Stomach (tissue), 9 donors: ENCODE data around the gene GADD45G. TPM values are rescaled to one million over a fixed set of nuclear protein-coding genes. Genes with fewer than 3 reads are reported as not detected.
A peak's percentile ranks its signal among the peaks of the same experiment; 100 is the strongest.

Source experiments
- DNase-seq, 2 donors: peaks; one replicate each; pipeline versions ENCODE4 v3.0.0 to v3.0.0-alpha.2; 2013 to 2019
- H3K27ac ChIP-seq, 5 donors: fragments of 200-600 bp in 4 of 5; sonication (generic) in 4 of 5; one replicate each; pipeline ENCODE4 v1.5.1; 2013 to 2019; ENCODE audit warnings: mild to moderate bottlenecking in 1 of 5, moderate library complexity in 1 of 5
- H3K27me3 ChIP-seq, 3 donors: fragments of 200-600 bp; sonication (generic); one replicate each; pipeline ENCODE4 v1.5.1; 2017 to 2019; ENCODE audit warnings: mixed run types in 1 of 3
- H3K36me3 ChIP-seq, 4 donors: fragments of 200-600 bp; sonication (generic); 1 replicate in 3 of 4; 2 replicates in 1 of 4; pipeline ENCODE4 v1.5.1; 2016 to 2019
- H3K4me1 ChIP-seq, 4 donors: fragments of 200-600 bp; sonication (generic); one replicate each; pipeline ENCODE4 v1.5.1; 2016 to 2019
- H3K4me3 ChIP-seq, 4 donors: fragments of 200-600 bp; sonication (generic) in 3 of 4; one replicate each; pipeline ENCODE4 v1.5.1; 2016 to 2019; ENCODE audit warnings: mild to moderate bottlenecking in 1 of 4
- H3K9me3 ChIP-seq, 4 donors: fragments of 200-600 bp; sonication (generic); one replicate each; pipeline ENCODE4 v1.5.1; 2016 to 2019
- EP300 ChIP-seq: sonication (generic); formaldehyde crosslinking; IDR thresholded peaks from one replicate; pipeline ENCODE4 v1.6.1; 2017; ENCODE audit warnings: antibody characterized with exemption
- POLR2A ChIP-seq, 4 donors: fragments of 450-650 bp; IDR thresholded peaks; one replicate each; pipeline ENCODE4 v1.6.1; 2016; ENCODE audit warnings: antibody characterized with exemption in 4 of 4, control low read depth in 2 of 4, mild to moderate bottlenecking in 1 of 4, moderate library complexity in 1 of 4
- POLR2AphosphoS5 ChIP-seq, 3 donors: sonication (generic); formaldehyde crosslinking; IDR thresholded peaks; one replicate each; pipeline ENCODE4 v1.6.1; 2016; ENCODE audit warnings: antibody characterized with exemption in 3 of 3
- WGBS, 5 donors: extraction: QIAGEN DNeasy Blood & Tissue Kit in 3 of 5; methylation state at CpG; one replicate each; pipeline versions ENCODE4 v1.1.5 to v1.1.7; 2013 to 2018; 5-methylcytosine and 5-hydroxymethylcytosine counted together
- intact Hi-C: fragments of 100-400 bp; cut with DNase I; formaldehyde crosslinking; loops from one replicate; pipeline ENCODE4 v1.15.1; 2023; ENCODE audit warnings: low total_unique reads
- polyA plus RNA-seq, 3 donors: library from polyadenylated mRNA; stranded (reverse); fragments of 200-250 nt; gene quantifications; one replicate each; pipeline ENCODE4 v1.2.3, GENCODE V29; 2013
- total RNA-seq, 5 donors: library from RNA; depleted of rRNA; stranded (reverse); fragments of >200 nt; gene quantifications; one replicate each; pipeline versions ENCODE4 v1.1.0 to v1.2.3, GENCODE V29; 2014 to 2016
- TF ChIP-seq, protein P1 (sequence below), 7 experiments: fragments of 450-650 bp in 4 of 7; fragments of 200-600 bp in 3 of 7; sonication (generic) in 3 of 7; IDR thresholded peaks; one replicate each; pipeline ENCODE4 v1.5.1; 2016 to 2019; ENCODE audit warnings: antibody characterized with exemption in 7 of 7, control low read depth in 2 of 7, mild to moderate bottlenecking in 1 of 7
- donor health status: healthy with polysubstance abuse.
- donor health status: Bipolar disorder and iron deficiency.
- donor health status: healthy.

Gene GADD45G
- total and polyA plus RNA-seq, 8 donors: 6.8 to 121 (median 95.9) TPM

- no peaks in the 10 kb centered on the region for H3K27me3 ChIP-seq
- H3K27ac ChIP-seq: peak overlapping the region in 1 of 5 donors; percentile 54
- H3K4me1 ChIP-seq: peaks cover 27 to 56% (median 47%) of the 10 kb centered on the region in 4 donors
- DNase-seq: peak in 1 of 2 donors; percentile 45
- no peak overlapping the region for H3K4me3 ChIP-seq
- TF ChIP-seq EP300: no peak
- TF ChIP-seq, protein P1, sequence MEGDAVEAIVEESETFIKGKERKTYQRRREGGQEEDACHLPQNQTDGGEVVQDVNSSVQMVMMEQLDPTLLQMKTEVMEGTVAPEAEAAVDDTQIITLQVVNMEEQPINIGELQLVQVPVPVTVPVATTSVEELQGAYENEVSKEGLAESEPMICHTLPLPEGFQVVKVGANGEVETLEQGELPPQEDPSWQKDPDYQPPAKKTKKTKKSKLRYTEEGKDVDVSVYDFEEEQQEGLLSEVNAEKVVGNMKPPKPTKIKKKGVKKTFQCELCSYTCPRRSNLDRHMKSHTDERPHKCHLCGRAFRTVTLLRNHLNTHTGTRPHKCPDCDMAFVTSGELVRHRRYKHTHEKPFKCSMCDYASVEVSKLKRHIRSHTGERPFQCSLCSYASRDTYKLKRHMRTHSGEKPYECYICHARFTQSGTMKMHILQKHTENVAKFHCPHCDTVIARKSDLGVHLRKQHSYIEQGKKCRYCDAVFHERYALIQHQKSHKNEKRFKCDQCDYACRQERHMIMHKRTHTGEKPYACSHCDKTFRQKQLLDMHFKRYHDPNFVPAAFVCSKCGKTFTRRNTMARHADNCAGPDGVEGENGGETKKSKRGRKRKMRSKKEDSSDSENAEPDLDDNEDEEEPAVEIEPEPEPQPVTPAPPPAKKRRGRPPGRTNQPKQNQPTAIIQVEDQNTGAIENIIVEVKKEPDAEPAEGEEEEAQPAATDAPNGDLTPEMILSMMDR (IDR thresholded peaks at IDR 0.05): no peak
- TF ChIP-seq POLR2AphosphoS5 (IDR thresholded peaks at IDR 0.05): no peak
- TF ChIP-seq POLR2A (IDR thresholded peaks at IDR 0.05): no peak
- intact Hi-C loops: no loop called here
- WGBS, 5 donors: 50 to 72% (median 62%) methylated on average over 6 of the region's 6 CpGs
- H3K9me3 ChIP-seq: no peaks in the 10 kb centered on the region
- no peaks in the 10 kb centered on the region for H3K36me3 ChIP-seq
Observed at GRCh38 chr9:89631384-89631783, 26.6 kb downstream of the GADD45G start.

DNA sequence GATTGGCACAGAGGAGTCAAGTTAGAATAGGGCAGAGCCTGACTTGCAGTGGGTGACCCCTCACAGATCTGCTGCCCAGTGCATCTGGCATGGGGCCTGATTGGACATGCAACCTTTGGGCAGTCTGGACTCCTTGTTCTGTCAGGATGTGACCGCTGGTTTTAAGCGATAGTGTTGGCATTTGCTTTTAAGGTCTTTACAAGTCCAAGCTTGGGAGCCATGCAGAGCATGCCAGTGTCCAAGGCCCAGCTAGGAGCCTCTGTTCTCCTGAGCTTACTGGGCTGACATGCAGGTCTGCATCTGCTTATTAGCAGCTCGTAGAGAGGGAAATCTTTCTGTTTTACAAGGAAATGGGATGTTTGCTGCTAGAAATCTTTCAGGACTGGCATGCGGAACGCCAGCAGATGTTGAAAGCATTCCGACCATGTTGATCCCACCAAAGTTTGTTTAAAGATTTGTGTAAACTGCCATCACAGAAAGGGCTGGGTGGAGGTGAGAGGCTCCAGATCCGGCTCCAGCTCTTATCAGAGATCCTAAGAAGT is 27.5 kb downstream of the GADD45G start:
- peak in 1 of 2 donors; percentile 29 for DNase-seq
- WGBS, 5 donors: 28 to 62% (median 37%) methylated on average over 7 of the region's 7 CpGs
- peak overlapping the region in 3 of 5 donors; percentile 20 to 57 (median 54) for H3K27ac ChIP-seq

GRCh38 chr9:89632736-89633135 is 27.9 kb downstream of the GADD45G start:
- 76 to 90% (median 84%) methylated on average over 7 of the region's 7 CpGs for WGBS, 5 donors
- intact Hi-C loops: no loop called here
- no peaks in the 10 kb centered on the region for H3K36me3 ChIP-seq
- H3K9me3 ChIP-seq: no peaks in the 10 kb centered on the region
- H3K4me1 ChIP-seq: peaks cover 21 to 47% (median 38%) of the 10 kb centered on the region in 4 donors
- H3K27me3 ChIP-seq: no peaks in the 10 kb centered on the region
- no peak for TF ChIP-seq EP300
- TF ChIP-seq, protein P1 (IDR thresholded peaks at IDR 0.05): no peak
- no peak for TF ChIP-seq POLR2AphosphoS5 (IDR thresholded peaks at IDR 0.05)
- no peak for TF ChIP-seq POLR2A (IDR thresholded peaks at IDR 0.05)
- no peak for DNase-seq
- peak overlapping the region in 3 of 5 donors; percentile 10 to 57 (median 54) for H3K27ac ChIP-seq
- no peak overlapping the region for H3K4me3 ChIP-seq

More for the DNA sequence above, 27.5 kb downstream of the GADD45G start:
- Histone ChIP-seq H3K4me1 (peaks cover 21 to 47% (median 39%) of the 10 kb centered on the region in 4 donors), H3K9me3 (no peaks in the 10 kb centered on the region), H3K36me3 (no peaks in the 10 kb centered on the region), H3K4me3 (no peak overlapping the region), H3K27me3 (no peaks in the 10 kb centered on the region)
- TF ChIP-seq, protein P1 (IDR thresholded peaks at IDR 0.05): no peak
- TF ChIP-seq POLR2A (IDR thresholded peaks at IDR 0.05) (no peak), EP300 (no peak), POLR2AphosphoS5 (IDR thresholded peaks at IDR 0.05) (no peak)
- intact Hi-C loops: no loop called here

DNA sequence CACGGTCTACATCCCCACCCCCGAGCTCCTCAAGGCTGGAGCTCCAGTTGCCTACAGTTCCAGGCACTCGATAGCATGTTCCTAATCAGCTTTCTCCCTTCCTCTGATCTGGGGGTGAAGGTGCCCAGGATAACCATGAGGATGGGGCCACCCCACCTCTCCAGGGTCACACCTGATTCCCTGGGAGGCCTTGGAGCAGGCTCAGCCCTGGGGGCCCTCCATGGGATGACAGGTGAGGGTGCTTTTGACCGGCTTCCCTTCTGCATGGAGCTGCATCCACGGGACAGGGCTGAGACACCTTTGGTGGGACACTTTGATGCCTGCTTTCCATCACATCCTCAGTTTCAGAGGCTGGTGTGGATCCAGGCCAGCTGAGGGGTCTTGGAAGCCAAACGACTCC is 28.6 kb downstream of the GADD45G start:
- Histone ChIP-seq H3K4me1 (peaks cover 21 to 48% (median 40%) of the 10 kb centered on the region in 4 donors), H3K27me3 (no peaks in the 10 kb centered on the region), H3K27ac (peak overlapping the region in 1 of 5 donors; percentile 54), H3K9me3 (no peaks in the 10 kb centered on the region), H3K4me3 (no peak overlapping the region), H3K36me3 (no peaks in the 10 kb centered on the region)
- no peak for DNase-seq
- TF ChIP-seq, protein P1 (IDR thresholded peaks at IDR 0.05): no peak
- no peak for TF ChIP-seq POLR2AphosphoS5 (IDR thresholded peaks at IDR 0.05)
- no peak for TF ChIP-seq POLR2A (IDR thresholded peaks at IDR 0.05)
- TF ChIP-seq EP300: no peak
- intact Hi-C loops: no loop called here
- WGBS, 5 donors: 90 to 95% (median 92%) methylated on average over 5 to 6 of the region's 6 CpGs
